ENCODE results near the gene NR4A1.

NR4A1 gene

GRCh38 chr12:52084491-52085231 is 33.4 kb downstream of the NR4A1 start:
- TF ChIP-seq GLIS3 (CRISPR knock-in tag; IDR thresholded peaks at IDR 0.05) = no peak
- no peak for TF ChIP-seq ESRRG (CRISPR knock-in tag; IDR thresholded peaks at IDR 0.05)
- TF ChIP-seq ZFP3 (CRISPR knock-in tag; IDR thresholded peaks at IDR 0.05) = no peak
- TF ChIP-seq CSDC2 (CRISPR knock-in tag; IDR thresholded peaks at IDR 0.05) = no peak
- TF ChIP-seq, protein P1, sequence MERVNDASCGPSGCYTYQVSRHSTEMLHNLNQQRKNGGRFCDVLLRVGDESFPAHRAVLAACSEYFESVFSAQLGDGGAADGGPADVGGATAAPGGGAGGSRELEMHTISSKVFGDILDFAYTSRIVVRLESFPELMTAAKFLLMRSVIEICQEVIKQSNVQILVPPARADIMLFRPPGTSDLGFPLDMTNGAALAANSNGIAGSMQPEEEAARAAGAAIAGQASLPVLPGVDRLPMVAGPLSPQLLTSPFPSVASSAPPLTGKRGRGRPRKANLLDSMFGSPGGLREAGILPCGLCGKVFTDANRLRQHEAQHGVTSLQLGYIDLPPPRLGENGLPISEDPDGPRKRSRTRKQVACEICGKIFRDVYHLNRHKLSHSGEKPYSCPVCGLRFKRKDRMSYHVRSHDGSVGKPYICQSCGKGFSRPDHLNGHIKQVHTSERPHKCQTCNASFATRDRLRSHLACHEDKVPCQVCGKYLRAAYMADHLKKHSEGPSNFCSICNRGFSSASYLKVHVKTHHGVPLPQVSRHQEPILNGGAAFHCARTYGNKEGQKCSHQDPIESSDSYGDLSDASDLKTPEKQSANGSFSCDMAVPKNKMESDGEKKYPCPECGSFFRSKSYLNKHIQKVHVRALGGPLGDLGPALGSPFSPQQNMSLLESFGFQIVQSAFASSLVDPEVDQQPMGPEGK (CRISPR knock-in tag; IDR thresholded peaks at IDR 0.05; ENCODE audit: borderline replicate concordance) = no peak
- TF ChIP-seq, protein P2, sequence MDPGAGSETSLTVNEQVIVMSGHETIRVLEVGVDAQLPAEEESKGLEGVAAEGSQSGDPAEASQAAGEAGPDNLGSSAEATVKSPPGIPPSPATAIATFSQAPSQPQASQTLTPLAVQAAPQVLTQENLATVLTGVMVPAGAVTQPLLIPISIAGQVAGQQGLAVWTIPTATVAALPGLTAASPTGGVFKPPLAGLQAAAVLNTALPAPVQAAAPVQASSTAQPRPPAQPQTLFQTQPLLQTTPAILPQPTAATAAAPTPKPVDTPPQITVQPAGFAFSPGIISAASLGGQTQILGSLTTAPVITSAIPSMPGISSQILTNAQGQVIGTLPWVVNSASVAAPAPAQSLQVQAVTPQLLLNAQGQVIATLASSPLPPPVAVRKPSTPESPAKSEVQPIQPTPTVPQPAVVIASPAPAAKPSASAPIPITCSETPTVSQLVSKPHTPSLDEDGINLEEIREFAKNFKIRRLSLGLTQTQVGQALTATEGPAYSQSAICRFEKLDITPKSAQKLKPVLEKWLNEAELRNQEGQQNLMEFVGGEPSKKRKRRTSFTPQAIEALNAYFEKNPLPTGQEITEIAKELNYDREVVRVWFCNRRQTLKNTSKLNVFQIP (CRISPR knock-in tag; IDR thresholded peaks at IDR 0.05; ENCODE audit: borderline replicate concordance, low read depth) = no peak
- TF ChIP-seq TCF4 (CRISPR knock-in tag; IDR thresholded peaks at IDR 0.05; ENCODE audit: borderline replicate concordance) = no peak
- no peak for TF ChIP-seq ZNF70 (CRISPR knock-in tag; IDR thresholded peaks at IDR 0.05)
- TF ChIP-seq, protein P3, sequence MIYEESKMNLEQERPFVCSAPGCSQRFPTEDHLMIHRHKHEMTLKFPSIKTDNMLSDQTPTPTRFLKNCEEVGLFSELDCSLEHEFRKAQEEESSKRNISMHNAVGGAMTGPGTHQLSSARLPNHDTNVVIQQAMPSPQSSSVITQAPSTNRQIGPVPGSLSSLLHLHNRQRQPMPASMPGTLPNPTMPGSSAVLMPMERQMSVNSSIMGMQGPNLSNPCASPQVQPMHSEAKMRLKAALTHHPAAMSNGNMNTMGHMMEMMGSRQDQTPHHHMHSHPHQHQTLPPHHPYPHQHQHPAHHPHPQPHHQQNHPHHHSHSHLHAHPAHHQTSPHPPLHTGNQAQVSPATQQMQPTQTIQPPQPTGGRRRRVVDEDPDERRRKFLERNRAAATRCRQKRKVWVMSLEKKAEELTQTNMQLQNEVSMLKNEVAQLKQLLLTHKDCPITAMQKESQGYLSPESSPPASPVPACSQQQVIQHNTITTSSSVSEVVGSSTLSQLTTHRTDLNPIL (CRISPR knock-in tag; IDR thresholded peaks at IDR 0.05; ENCODE audit: low read depth) = no peak
- TF ChIP-seq SNAI2 (CRISPR knock-in tag; IDR thresholded peaks at IDR 0.05) = no peak
- TF ChIP-seq TOX (CRISPR knock-in tag; IDR thresholded peaks at IDR 0.05; ENCODE audit: borderline replicate concordance) = no peak
- TF ChIP-seq ZFP30 (CRISPR knock-in tag; IDR thresholded peaks at IDR 0.05) = no peak
- TF ChIP-seq ZNF565 (CRISPR knock-in tag; conservative IDR thresholded peaks at IDR 0.05; ENCODE audit: low read depth) = no peak
- no peak for TF ChIP-seq BACH2 (CRISPR knock-in tag; IDR thresholded peaks at IDR 0.05; ENCODE audit: borderline replicate concordance)
- no peak for TF ChIP-seq PPARA (CRISPR knock-in tag; IDR thresholded peaks at IDR 0.05; ENCODE audit: borderline replicate concordance)
- no peak for ATAC-seq

- no peak for ATAC-seq
Measured at GRCh38 chr12:52085682-52086180, 34.5 kb downstream of the NR4A1 start.

DNA sequence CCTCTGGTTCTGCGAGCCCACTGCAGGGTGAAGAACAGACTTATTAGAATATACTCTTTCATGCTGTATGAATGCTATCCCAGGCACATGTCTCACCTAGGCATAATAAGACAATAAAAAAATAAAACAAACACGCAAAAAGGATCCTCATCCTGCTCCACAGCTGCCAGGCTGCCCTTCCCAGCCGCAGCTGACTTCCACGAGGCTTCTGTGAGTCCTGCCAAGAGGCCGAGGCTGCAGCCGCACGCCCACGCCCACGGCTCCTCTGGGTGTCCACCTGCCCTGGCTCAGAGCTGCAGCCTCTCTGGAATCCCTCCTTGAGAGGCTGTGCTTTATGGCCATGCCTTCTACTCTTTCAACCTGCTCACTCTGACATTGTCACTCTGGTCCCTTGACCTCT is 35.1 kb downstream of the NR4A1 start:
- TF ChIP-seq ZFP30 (CRISPR knock-in tag; IDR thresholded peaks at IDR 0.05) (no peak), SNAI2 (CRISPR knock-in tag; IDR thresholded peaks at IDR 0.05) (no peak), ZNF70 (CRISPR knock-in tag; IDR thresholded peaks at IDR 0.05) (no peak)
- ATAC-seq = no peak

More at GRCh38 chr12:52085682-52086180, 34.5 kb downstream of the NR4A1 start:
- TF ChIP-seq, protein P4, sequence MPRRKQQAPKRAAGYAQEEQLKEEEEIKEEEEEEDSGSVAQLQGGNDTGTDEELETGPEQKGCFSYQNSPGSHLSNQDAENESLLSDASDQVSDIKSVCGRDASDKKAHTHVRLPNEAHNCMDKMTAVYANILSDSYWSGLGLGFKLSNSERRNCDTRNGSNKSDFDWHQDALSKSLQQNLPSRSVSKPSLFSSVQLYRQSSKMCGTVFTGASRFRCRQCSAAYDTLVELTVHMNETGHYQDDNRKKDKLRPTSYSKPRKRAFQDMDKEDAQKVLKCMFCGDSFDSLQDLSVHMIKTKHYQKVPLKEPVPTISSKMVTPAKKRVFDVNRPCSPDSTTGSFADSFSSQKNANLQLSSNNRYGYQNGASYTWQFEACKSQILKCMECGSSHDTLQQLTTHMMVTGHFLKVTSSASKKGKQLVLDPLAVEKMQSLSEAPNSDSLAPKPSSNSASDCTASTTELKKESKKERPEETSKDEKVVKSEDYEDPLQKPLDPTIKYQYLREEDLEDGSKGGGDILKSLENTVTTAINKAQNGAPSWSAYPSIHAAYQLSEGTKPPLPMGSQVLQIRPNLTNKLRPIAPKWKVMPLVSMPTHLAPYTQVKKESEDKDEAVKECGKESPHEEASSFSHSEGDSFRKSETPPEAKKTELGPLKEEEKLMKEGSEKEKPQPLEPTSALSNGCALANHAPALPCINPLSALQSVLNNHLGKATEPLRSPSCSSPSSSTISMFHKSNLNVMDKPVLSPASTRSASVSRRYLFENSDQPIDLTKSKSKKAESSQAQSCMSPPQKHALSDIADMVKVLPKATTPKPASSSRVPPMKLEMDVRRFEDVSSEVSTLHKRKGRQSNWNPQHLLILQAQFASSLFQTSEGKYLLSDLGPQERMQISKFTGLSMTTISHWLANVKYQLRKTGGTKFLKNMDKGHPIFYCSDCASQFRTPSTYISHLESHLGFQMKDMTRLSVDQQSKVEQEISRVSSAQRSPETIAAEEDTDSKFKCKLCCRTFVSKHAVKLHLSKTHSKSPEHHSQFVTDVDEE (CRISPR knock-in tag; IDR thresholded peaks at IDR 0.05) = no peak
- TF ChIP-seq, protein P1 (CRISPR knock-in tag; IDR thresholded peaks at IDR 0.05; ENCODE audit: borderline replicate concordance) = no peak
- TF ChIP-seq SNAI2 (CRISPR knock-in tag; IDR thresholded peaks at IDR 0.05) (no peak), ZNF8 (CRISPR knock-in tag; IDR thresholded peaks at IDR 0.05) (no peak), ZFP3 (CRISPR knock-in tag; IDR thresholded peaks at IDR 0.05) (no peak)
